ENCODE measurements around the gene MCC.

MCC gene

DNA sequence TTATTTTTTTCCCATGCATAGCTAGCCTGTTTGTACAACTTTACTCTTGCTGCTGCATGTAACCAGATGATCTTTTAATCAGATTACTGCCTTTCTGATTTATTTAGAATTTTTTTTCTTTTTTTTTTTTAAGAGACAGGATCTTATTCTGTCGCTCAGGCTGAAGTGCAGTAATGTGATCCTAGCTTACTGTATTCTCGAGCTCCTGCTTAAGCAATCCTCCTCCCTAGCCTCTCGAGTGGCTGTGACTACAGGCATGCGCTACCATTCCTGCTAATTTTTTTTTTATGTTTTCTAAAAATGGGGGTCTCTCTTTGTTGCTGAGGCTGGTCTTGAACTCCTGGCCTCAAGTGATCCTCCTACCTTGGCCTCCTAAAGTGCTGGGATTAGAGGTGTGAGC, 502.0 kb downstream of the MCC start:
- ATAC-seq (replicated peaks) (no peak), DNase-seq (no peak)
- Mint-ChIP-seq H3K27me3 (no peaks in the 10 kb centered on the region), H3K4me3 (no peak overlapping the region), H3K36me3 (ENCODE audit: insufficient read depth) (peaks cover 30% of the 10 kb centered on the region), H3K4me1 (ENCODE audit: low read depth in 2 of 2) (peaks cover 24 to 52% of the 10 kb centered on the region in 2 donors), H3K9me3 (no peaks in the 10 kb centered on the region), H3K27ac (no peak overlapping the region)

GRCh38 chr5:112983363-112983762, 504.9 kb downstream of the MCC start:
- Mint-ChIP-seq H3K4me1 (ENCODE audit: low read depth in 2 of 2) (peaks cover 23 to 54% of the 10 kb centered on the region in 2 donors), H3K36me3 (ENCODE audit: insufficient read depth) (peaks cover 29% of the 10 kb centered on the region), H3K27ac (peak overlapping the region in 1 of 2 donors; percentile 4), H3K4me3 (no peak overlapping the region), H3K27me3 (no peaks in the 10 kb centered on the region), H3K9me3 (no peaks in the 10 kb centered on the region)
- DNase-seq = no peak
- no peak for ATAC-seq (replicated peaks)

- H3K4me1 Mint-ChIP-seq (ENCODE audit: low read depth in 2 of 2) = peaks cover 39 to 72% of the 10 kb centered on the region in 2 donors
- peak overlapping the region; percentile 98 to 100 for H3K4me3 Mint-ChIP-seq
- H3K9me3 Mint-ChIP-seq = no peaks in the 10 kb centered on the region
- no peaks in the 10 kb centered on the region for H3K27me3 Mint-ChIP-seq
- ATAC-seq (replicated peaks) = no peak
- peak overlapping the region; percentile 39 to 84 for H3K27ac Mint-ChIP-seq
- DNase-seq = no peak
- H3K36me3 Mint-ChIP-seq (ENCODE audit: insufficient read depth) = peaks cover 38% of the 10 kb centered on the region
Measured at GRCh38 chr5:112979723-112980122, 508.5 kb downstream of the MCC start.

DNA sequence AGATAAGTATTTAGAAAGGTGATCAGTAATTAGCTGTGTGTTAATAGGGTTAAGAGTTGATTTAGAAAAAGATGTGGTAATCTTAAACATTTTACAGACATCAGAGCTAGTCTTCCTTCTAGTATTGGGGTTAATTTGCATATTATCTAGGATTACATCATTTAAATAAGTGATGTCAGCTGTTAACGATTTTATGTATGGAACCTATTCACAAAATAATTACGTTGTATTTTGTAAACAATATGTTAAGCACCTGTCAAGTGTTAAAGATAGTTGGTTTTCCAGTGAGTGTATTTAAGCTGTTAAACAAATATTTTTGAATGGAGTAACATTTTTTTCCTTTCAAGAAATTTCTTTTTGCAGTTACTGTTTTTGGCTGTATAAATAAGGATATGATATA, 509.4 kb downstream of the MCC start:
- Mint-ChIP-seq H3K9me3 (no peaks in the 10 kb centered on the region), H3K27ac (peak overlapping the region in 1 of 2 donors; percentile 98), H3K4me3 (peak overlapping the region; percentile 98 to 100), H3K27me3 (no peaks in the 10 kb centered on the region), H3K36me3 (ENCODE audit: insufficient read depth) (peaks cover 31% of the 10 kb centered on the region), H3K4me1 (ENCODE audit: low read depth in 2 of 2) (peaks cover 36 to 66% of the 10 kb centered on the region in 2 donors)
- DNase-seq = no peak
- ATAC-seq (replicated peaks) = no peak

DNA sequence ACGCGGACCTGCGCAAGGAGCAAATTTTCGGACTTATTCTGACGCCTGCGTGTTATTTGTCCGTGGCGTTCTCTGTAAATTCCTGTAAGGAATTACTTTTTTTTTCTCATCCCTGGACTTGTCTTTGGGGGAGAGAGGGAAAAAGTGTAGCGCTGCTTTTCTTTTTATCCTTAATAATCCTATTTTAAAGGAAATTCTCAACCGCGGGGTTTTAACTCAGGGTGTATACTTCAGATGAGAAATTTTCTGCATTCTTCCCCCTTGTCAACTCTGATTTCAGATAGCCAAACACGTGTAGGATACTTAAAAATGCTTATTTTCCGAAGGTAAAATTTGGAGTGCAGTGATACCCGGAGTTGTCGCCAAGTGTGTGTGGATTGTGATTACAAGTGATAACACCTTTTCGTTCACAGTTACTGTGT, 510.8 kb downstream of the MCC start:
- ATAC-seq (replicated peaks) = no peak
- Mint-ChIP-seq H3K27me3 (no peaks in the 10 kb centered on the region), H3K4me1 (ENCODE audit: low read depth in 2 of 2) (peaks cover 30 to 53% of the 10 kb centered on the region in 2 donors), H3K36me3 (ENCODE audit: insufficient read depth) (peaks cover 31% of the 10 kb centered on the region), H3K9me3 (no peaks in the 10 kb centered on the region), H3K27ac (peak overlapping the region; percentile 95 to 98), H3K4me3 (peak overlapping the region; percentile 98 to 100)
- no peak for DNase-seq

GRCh38 chr5:112976432-112977309, 511.6 kb downstream of the MCC start, which contains the start of gene DCP2:
Gene DCP2, plus strand, starts transcription at chr5:112976798. Its CDS starts 136 bp downstream, at chr5:112976934.
- ATAC-seq (replicated peaks) (peak; percentile 95), DNase-seq (peak; percentile 96 to 97 (median 96))
- no peaks in the 10 kb centered on the region for H3K27me3 Mint-ChIP-seq
- H3K4me3 Mint-ChIP-seq = peak within 1 kb of the TSS; percentile 98 to 100
- H3K27ac Mint-ChIP-seq = peak within 1 kb of the TSS; percentile 95 to 98
- peaks cover 27 to 47% of the 10 kb centered on the region in 2 donors for H3K4me1 Mint-ChIP-seq (ENCODE audit: low read depth in 2 of 2)
- peaks cover 31% of the 10 kb centered on the region for H3K36me3 Mint-ChIP-seq (ENCODE audit: insufficient read depth)
- H3K9me3 Mint-ChIP-seq = no peaks in the 10 kb centered on the region

- no peaks in the 10 kb centered on the region for H3K9me3 Mint-ChIP-seq
- no peak for DNase-seq
- peaks cover 26% of the 10 kb centered on the region for H3K36me3 Mint-ChIP-seq (ENCODE audit: insufficient read depth)
- ATAC-seq (replicated peaks) = peak; percentile 18
- peak overlapping the region; percentile 98 to 100 for H3K4me3 Mint-ChIP-seq
- H3K4me1 Mint-ChIP-seq (ENCODE audit: low read depth in 2 of 2) = peaks cover 26 to 41% of the 10 kb centered on the region in 2 donors
- peak overlapping the region; percentile 95 to 98 for H3K27ac Mint-ChIP-seq
- H3K27me3 Mint-ChIP-seq = no peaks in the 10 kb centered on the region
Measured at GRCh38 chr5:112975721-112976431, 512.4 kb downstream of the MCC start.

DNA sequence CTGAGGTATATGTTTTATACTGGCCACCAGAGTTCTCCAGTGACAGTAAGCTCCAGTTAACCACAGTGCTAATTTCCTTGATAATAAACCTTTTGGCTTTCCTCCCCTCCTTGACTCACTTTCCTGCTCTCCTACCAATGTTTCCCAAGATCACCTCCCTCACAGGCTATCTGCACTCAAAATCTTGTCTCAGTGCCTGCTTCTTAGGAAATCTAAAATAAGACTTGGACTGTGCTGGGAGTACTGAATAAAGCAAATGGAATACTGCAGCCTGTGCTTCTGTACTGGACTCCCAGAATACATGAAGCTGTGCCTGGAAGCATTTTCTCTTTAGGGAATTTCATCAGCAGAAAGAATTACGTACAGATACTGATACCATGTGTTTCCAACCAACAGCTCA, 513.4 kb downstream of the MCC start:
- peak overlapping the region in 1 of 2 donors; percentile 95 for H3K27ac Mint-ChIP-seq
- peak overlapping the region; percentile 98 to 100 for H3K4me3 Mint-ChIP-seq
- H3K36me3 Mint-ChIP-seq (ENCODE audit: insufficient read depth) = peaks cover 25% of the 10 kb centered on the region
- no peaks in the 10 kb centered on the region for H3K9me3 Mint-ChIP-seq
- peaks cover 23 to 34% of the 10 kb centered on the region in 2 donors for H3K4me1 Mint-ChIP-seq (ENCODE audit: low read depth in 2 of 2)
- DNase-seq = no peak
- ATAC-seq (replicated peaks) = no peak
- H3K27me3 Mint-ChIP-seq = no peaks in the 10 kb centered on the region

DNA sequence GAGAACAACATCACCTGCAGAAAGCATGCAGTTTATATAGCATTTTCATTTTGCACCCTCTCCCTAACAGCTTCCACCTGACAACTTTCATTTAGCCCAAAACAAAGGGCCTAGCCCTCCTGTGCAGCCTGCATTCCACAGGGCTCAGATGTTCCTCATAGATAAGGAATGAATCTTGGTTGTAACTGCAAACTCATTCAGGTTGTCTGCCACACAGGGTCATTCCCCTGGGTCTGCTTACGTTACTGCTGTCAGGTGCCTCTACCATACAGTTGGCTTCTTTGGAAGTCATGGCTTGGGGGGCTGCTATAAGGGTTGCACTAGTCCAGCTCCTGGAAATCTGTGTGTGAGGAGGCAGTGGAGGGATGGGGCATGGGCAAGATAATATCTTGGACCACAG, 514.3 kb downstream of the MCC start:
- H3K4me3 Mint-ChIP-seq = no peak overlapping the region
- ATAC-seq (replicated peaks) (no peak), DNase-seq (no peak)
- H3K27me3 Mint-ChIP-seq = no peaks in the 10 kb centered on the region
- H3K4me1 Mint-ChIP-seq (ENCODE audit: low read depth in 2 of 2) = peaks cover 18 to 26% of the 10 kb centered on the region in 2 donors
- H3K27ac Mint-ChIP-seq = no peak overlapping the region
- H3K9me3 Mint-ChIP-seq = no peaks in the 10 kb centered on the region
- H3K36me3 Mint-ChIP-seq (ENCODE audit: insufficient read depth) = peaks cover 25% of the 10 kb centered on the region

GRCh38 chr5:112973036-112973435, 515.2 kb downstream of the MCC start:
- Mint-ChIP-seq H3K27me3 (no peaks in the 10 kb centered on the region), H3K9me3 (no peaks in the 10 kb centered on the region), H3K27ac (no peak overlapping the region), H3K4me1 (ENCODE audit: low read depth in 2 of 2) (peaks cover 13 to 21% of the 10 kb centered on the region in 2 donors), H3K4me3 (no peak overlapping the region), H3K36me3 (ENCODE audit: insufficient read depth) (peaks cover 21% of the 10 kb centered on the region)
- ATAC-seq (replicated peaks) = no peak
- no peak for DNase-seq
